K562 (cell line): ENCODE data around the gene TRAF1. TPM values are rescaled to one million over a fixed set of nuclear protein-coding genes. Genes with fewer than 3 reads are reported as not detected.

Experiments used
- ATAC-seq: fragments of 200-7000 bp; cut with Tn5 transposase; 3 replicates; pipeline ENCODE4 v1.9.1; 2020; ENCODE audit warnings: moderate library complexity
- BruUV-seq: library from RNA; stranded (reverse); fragments of 400-500 nt; replicated peaks from 2 replicates; lab custom pipeline; 2021; lab: Mats Ljungman, UMichigan
- CTCF ChIA-PET: fragments of 300-600 bp; formaldehyde crosslinking; extraction: SDS; loops from one replicate; lab custom pipeline; 2021; ENCODE audit warnings: low intra/inter-chr PET ratio; lab: Yijun Ruan, JAX
- POLR2A ChIA-PET: fragments of 300-600, 350-650 bp; sonication (Branson Sonifier 250); formaldehyde crosslinking; extraction: SDS; loops from one replicate; lab custom pipeline; 2021; ENCODE audit warnings: antibody characterized with exemption, inconsistent platforms; lab: Yijun Ruan, JAX
- DNase-seq, 4 experiments: peaks; one replicate each; pipeline versions ENCODE4 v3.0.0 to v3.0.0-alpha.2; 2011 to 2018; ENCODE audit warnings: low spot score in 3 of 4, mixed read lengths in 3 of 4; ENCODE audit errors: extremely low read depth in 1 of 4
- FAIRE-seq: peaks from 2 replicates; lab custom pipeline; 2011; peaks lifted over from hg19 to GRCh38; lab: Jason Lieb, UNC
- H2AFZ ChIP-seq: 2 replicates; pipeline ENCODE4 v1.6.0; 2011; ENCODE audit warnings: low read depth, low read length, control low read depth, inconsistent platforms
- H3K27ac ChIP-seq: fragments of 200-600 bp; 3 replicates; pipeline ENCODE4 v1.8.0; 2011; ENCODE audit warnings: low read depth, mild to moderate bottlenecking, control low read depth, inconsistent platforms, low read length, moderate library complexity, mixed read lengths; ENCODE audit errors: extremely low read depth
- H3K27me3 ChIP-seq, 2 experiments: fragments of 300-600 bp in 1 of 2; 2 replicates in 1 of 2; 3 replicates in 1 of 2; pipeline versions ENCODE4 v1.6.0 to v1.8.0; 2011; ENCODE audit warnings: inconsistent platforms in 2 of 2, low read length in 2 of 2, mild to moderate bottlenecking in 1 of 2, mixed read lengths in 1 of 2, moderate library complexity in 1 of 2; ENCODE audit not compliant: control insufficient read depth in 2 of 2, insufficient read depth in 2 of 2
- H3K36me3 ChIP-seq: fragments of 300-600 bp; 3 replicates; pipeline ENCODE4 v1.8.0; 2011; ENCODE audit warnings: mild to moderate bottlenecking, low read length, inconsistent platforms; ENCODE audit not compliant: control insufficient read depth, insufficient read depth
- H3K4me1 ChIP-seq, 2 experiments: fragments of 200-600 bp in 1 of 2; replicated peaks in 1 of 2; 2 replicates in 1 of 2; 3 replicates in 1 of 2; pipeline versions ENCODE4 v1.5.1 to v1.8.0; 2011; ENCODE audit warnings: inconsistent platforms in 2 of 2, low read length in 2 of 2, mild to moderate bottlenecking in 1 of 2, mixed read lengths in 1 of 2, moderate library complexity in 1 of 2; ENCODE audit not compliant: control insufficient read depth in 2 of 2, insufficient read depth in 2 of 2
- H3K4me2 ChIP-seq: 2 replicates; pipeline ENCODE4 v1.6.1; 2011; ENCODE audit warnings: low read length, control low read depth, inconsistent platforms, mixed read lengths; ENCODE audit not compliant: insufficient read depth
- H3K4me3 ChIP-seq: fragments of 200-600 bp; sonication (generic), shearing (Covaris generic); 2 replicates; pipeline ENCODE4 v1.5.1; 2016; ENCODE audit warnings: control low read depth, inconsistent platforms
- H3K79me2 ChIP-seq: fragments of 200-600 bp; 3 replicates; pipeline ENCODE4 v1.8.0; 2011; ENCODE audit warnings: low read length, inconsistent platforms; ENCODE audit not compliant: control insufficient read depth, insufficient read depth
- H3K9ac ChIP-seq, 2 experiments: 2 replicates each; pipeline versions ENCODE4 v1.6.0 to v1.6.1; 2011; ENCODE audit warnings: low read depth in 2 of 2, low read length in 2 of 2, control low read depth in 1 of 2, inconsistent platforms in 1 of 2, mild to moderate bottlenecking in 1 of 2, mixed read lengths in 1 of 2; ENCODE audit not compliant: insufficient read depth in 1 of 2
- H3K9me1 ChIP-seq: one replicate; pipeline ENCODE4 v1.6.0; 2011; ENCODE audit warnings: inconsistent platforms, mild to moderate bottlenecking, low read length, moderate library complexity; ENCODE audit not compliant: control insufficient read depth, insufficient read depth
- H3K9me3 ChIP-seq: replicated peaks from 2 replicates; pipeline ENCODE4 v1.5.1; 2011; ENCODE audit warnings: low read depth, low read length, inconsistent platforms; ENCODE audit not compliant: control insufficient read depth, insufficient read depth
- H4K20me1 ChIP-seq: replicated peaks from 2 replicates; pipeline ENCODE4 v1.6.1; 2011; ENCODE audit warnings: low read length, inconsistent platforms, mixed read lengths; ENCODE audit not compliant: control insufficient read depth, insufficient read depth
- ATF7 ChIP-seq: fragments of 450-650 bp; IDR thresholded peaks from 2 replicates; pipeline ENCODE4 v1.7.1; 2014; ENCODE audit warnings: mild to moderate bottlenecking, moderate library complexity
- BRF1 ChIP-seq: IDR thresholded peaks from 3 replicates; pipeline ENCODE4 v1.6.1; 2011; ENCODE audit warnings: borderline replicate concordance, mild to moderate bottlenecking; ENCODE audit not compliant: insufficient read length; ENCODE audit errors: extremely low read depth
- CBX3 ChIP-seq, 2 experiments: IDR thresholded peaks; 1 replicate in 1 of 2; 2 replicates in 1 of 2; pipeline ENCODE4 v1.6.1; 2012; ENCODE audit warnings: inconsistent platforms in 2 of 2, low read length in 2 of 2, borderline replicate concordance in 1 of 2, control low read depth in 1 of 2
- GATAD2A ChIP-seq: fragments of 450-650 bp; IDR thresholded peaks from 2 replicates; pipeline ENCODE4 v1.6.1; 2017
- MAZ ChIP-seq, 2 experiments: fragments of 450-650 bp in 1 of 2; sonication (generic) in 1 of 2; formaldehyde crosslinking; IDR thresholded peaks in 1 of 2; conservative IDR thresholded peaks in 1 of 2; 2 replicates each; pipeline versions ENCODE4 v1.4.0 to v1.5.0; 2020; ENCODE audit warnings: mild to moderate bottlenecking in 1 of 2, missing genetic modification reagents in 1 of 2
- ZNF212 ChIP-seq: fragments of 450-650 bp; formaldehyde crosslinking; IDR thresholded peaks from 2 replicates; pipeline ENCODE4 v1.4.0; 2020; ENCODE audit warnings: mild to moderate bottlenecking
- WGBS: fragments of 100-300 bp; shearing (Covaris generic); methylation state at CpG from one replicate; pipeline ENCODE4 v1.1.6; 2016; ENCODE audit warnings: low coverage, mixed read lengths; ENCODE audit not compliant: insufficient coverage; ENCODE audit errors: missing lambda C conversion rate; 5-methylcytosine and 5-hydroxymethylcytosine counted together
- in situ Hi-C: fragments of 300-500 bp; cut with MboI; formaldehyde crosslinking; loops from 4 replicates; pipeline ENCODE4 v1.15.0; 2018; ENCODE audit warnings: inconsistent platforms, mixed read lengths
- intact Hi-C: fragments of 100-400 bp; cut with micrococcal nuclease; formaldehyde crosslinking; loops from 2 replicates; pipeline ENCODE4 v1.14.2; 2022
- polyA plus RNA-seq, 8 experiments: library from polyadenylated mRNA; depleted of rRNA in 4 of 8; stranded (reverse) in 5 of 8; unstranded in 3 of 8; fragments of >200 nt; fragmentation: Nextera tagmentation in 2 of 8; fragmentation: Illumina TruSeq in 1 of 8; extraction: Ambion mirVana in 2 of 8; extraction: Trizol in 1 of 8; gene quantifications; 2 replicates each; pipeline versions ENCODE4 v1.2.1 to v1.2.3, GENCODE V29; 2011 to 2014; ENCODE audit warnings: inconsistent platforms in 1 of 8, missing spikeins in 1 of 8
- total RNA-seq, 7 experiments: library from RNA; depleted of rRNA in 6 of 7; stranded (reverse); fragments of >200 nt in 6 of 7; fragmentation: Illumina TruSeq in 2 of 7; extraction: Trizol in 2 of 7; gene quantifications; 2 replicates each; pipeline versions ENCODE4 v1.2.1 to v1.2.3, GENCODE V29; 2011 to 2021; ENCODE audit warnings: low replicate concordance in 1 of 7
- TF ChIP-seq, protein P1 (sequence below): fragments of 450-650 bp; IDR thresholded peaks from 2 replicates; pipeline ENCODE4 v1.6.1; 2017; ENCODE audit warnings: mild to moderate bottlenecking, moderate library complexity
- TF ChIP-seq, protein P2 (sequence below): fragments of 450-650 bp; IDR thresholded peaks from one replicate; pipeline ENCODE4 v1.6.1; 2018; ENCODE audit warnings: mild to moderate bottlenecking, moderate library complexity; ENCODE audit not compliant: partially characterized antibody
- TF ChIP-seq, protein P3 (sequence below), 3 experiments: fragments of 200-800 bp in 1 of 3; fragments of 250-450 bp in 1 of 3; fragments of 450-650 bp in 1 of 3; sonication (Bioruptor Pico) in 1 of 3; sonication (Bioruptor generic) in 1 of 3; formaldehyde crosslinking in 1 of 3; IDR thresholded peaks; 2 replicates each; pipeline versions ENCODE4 v1.6.1 to v1.8.0; 2016 to 2022; ENCODE audit warnings: mild to moderate bottlenecking in 2 of 3, missing genetic modification characterization in 2 of 3, missing compliant biosample characterization in 1 of 3, moderate library complexity in 1 of 3

TRAF1 gene
- total and polyA plus RNA-seq, 9 of the 15 experiments (the other 6 are each of a cell fraction or from before 2014, with no cell fraction given), result 0.01 to 1.1 (median 0.04) TPM; not detected in 2

DNA sequence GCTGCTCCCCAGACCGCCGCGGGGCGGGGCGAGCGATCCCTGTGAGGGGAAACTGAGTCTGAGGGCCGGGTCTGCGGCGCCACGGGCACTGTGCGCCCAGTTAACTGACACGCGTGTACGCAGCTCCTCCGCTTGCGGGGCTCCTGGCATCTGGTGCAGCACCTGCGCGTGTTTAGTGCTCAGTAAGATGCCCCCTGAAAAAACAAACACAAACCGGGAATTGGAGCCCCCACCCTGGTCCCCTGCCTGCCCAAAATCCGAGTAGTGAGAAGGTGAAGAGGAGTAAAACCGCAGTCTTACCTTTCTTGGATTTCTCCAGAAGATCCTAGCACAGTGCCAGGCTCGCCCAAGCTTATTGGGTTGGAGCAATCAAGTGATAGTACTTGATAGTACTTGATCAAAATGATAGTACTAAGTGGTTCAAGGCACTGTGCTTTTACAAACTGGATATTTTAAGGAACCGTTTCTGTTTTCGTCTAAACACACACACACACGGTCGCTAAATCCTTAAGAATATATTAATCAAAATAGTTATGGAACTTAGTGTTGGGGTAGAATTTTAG, 2.7 kb upstream of the TRAF1 start:
- Histone ChIP-seq H3K4me1 (peaks cover 9 to 20% of the 10 kb centered on the region in 2 experiments), H3K27me3 (no peaks in the 10 kb centered on the region), H4K20me1 (no peaks in the 10 kb centered on the region), H3K79me2 (no peaks in the 10 kb centered on the region), H3K9ac (no peak overlapping the region), H3K36me3 (no peaks in the 10 kb centered on the region), H3K9me1 (no peaks in the 10 kb centered on the region), H3K27ac (no peak overlapping the region), H3K4me2 (no peak overlapping the region), H3K9me3 (no peaks in the 10 kb centered on the region), H3K4me3 (no peak overlapping the region), H2AFZ (no peak overlapping the region)
- intact Hi-C loops (no loop called here), in situ Hi-C loops (loop anchor here (25.0 kb wide), 1 partner anchor 317 kb away; no protein-coding TSS in a partner anchor)
- ChIA-PET CTCF (no interaction called here), POLR2A (interaction anchor here (0.7 to 1.2 kb wide), 3 partner anchors 9 to 17 kb away, joined by 4 to 7 read pairs (median 5); no protein-coding TSS in a partner anchor)
- ATAC-seq (no peak), DNase-seq (no peak), FAIRE-seq (no peak)
- WGBS, result 80% methylated on average over 20 of the region's 26 CpGs
- BruUV-seq, result no TSS peak
- TF ChIP-seq GATAD2A (no peak), ATF7 (no peak), ZNF212 (CRISPR knock-in tag) (no peak), BRF1 (no peak), CBX3 (IDR thresholded peaks at IDR 0.05; ENCODE audit: borderline replicate concordance in 1 of 2, low read length in 2 of 2) (no peak), MAZ (CRISPR knock-in tag; conservative IDR thresholded peaks at IDR 0.05 in 1 of 2, IDR thresholded peaks at IDR 0.05 in 1 of 2) (no peak)
- TF ChIP-seq, protein P1, sequence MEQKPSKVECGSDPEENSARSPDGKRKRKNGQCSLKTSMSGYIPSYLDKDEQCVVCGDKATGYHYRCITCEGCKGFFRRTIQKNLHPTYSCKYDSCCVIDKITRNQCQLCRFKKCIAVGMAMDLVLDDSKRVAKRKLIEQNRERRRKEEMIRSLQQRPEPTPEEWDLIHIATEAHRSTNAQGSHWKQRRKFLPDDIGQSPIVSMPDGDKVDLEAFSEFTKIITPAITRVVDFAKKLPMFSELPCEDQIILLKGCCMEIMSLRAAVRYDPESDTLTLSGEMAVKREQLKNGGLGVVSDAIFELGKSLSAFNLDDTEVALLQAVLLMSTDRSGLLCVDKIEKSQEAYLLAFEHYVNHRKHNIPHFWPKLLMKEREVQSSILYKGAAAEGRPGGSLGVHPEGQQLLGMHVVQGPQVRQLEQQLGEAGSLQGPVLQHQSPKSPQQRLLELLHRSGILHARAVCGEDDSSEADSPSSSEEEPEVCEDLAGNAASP, result no peak
- TF ChIP-seq, protein P2, sequence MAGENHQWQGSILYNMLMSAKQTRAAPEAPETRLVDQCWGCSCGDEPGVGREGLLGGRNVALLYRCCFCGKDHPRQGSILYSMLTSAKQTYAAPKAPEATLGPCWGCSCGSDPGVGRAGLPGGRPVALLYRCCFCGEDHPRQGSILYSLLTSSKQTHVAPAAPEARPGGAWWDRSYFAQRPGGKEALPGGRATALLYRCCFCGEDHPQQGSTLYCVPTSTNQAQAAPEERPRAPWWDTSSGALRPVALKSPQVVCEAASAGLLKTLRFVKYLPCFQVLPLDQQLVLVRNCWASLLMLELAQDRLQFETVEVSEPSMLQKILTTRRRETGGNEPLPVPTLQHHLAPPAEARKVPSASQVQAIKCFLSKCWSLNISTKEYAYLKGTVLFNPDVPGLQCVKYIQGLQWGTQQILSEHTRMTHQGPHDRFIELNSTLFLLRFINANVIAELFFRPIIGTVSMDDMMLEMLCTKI, result no peak
- TF ChIP-seq, protein P3, sequence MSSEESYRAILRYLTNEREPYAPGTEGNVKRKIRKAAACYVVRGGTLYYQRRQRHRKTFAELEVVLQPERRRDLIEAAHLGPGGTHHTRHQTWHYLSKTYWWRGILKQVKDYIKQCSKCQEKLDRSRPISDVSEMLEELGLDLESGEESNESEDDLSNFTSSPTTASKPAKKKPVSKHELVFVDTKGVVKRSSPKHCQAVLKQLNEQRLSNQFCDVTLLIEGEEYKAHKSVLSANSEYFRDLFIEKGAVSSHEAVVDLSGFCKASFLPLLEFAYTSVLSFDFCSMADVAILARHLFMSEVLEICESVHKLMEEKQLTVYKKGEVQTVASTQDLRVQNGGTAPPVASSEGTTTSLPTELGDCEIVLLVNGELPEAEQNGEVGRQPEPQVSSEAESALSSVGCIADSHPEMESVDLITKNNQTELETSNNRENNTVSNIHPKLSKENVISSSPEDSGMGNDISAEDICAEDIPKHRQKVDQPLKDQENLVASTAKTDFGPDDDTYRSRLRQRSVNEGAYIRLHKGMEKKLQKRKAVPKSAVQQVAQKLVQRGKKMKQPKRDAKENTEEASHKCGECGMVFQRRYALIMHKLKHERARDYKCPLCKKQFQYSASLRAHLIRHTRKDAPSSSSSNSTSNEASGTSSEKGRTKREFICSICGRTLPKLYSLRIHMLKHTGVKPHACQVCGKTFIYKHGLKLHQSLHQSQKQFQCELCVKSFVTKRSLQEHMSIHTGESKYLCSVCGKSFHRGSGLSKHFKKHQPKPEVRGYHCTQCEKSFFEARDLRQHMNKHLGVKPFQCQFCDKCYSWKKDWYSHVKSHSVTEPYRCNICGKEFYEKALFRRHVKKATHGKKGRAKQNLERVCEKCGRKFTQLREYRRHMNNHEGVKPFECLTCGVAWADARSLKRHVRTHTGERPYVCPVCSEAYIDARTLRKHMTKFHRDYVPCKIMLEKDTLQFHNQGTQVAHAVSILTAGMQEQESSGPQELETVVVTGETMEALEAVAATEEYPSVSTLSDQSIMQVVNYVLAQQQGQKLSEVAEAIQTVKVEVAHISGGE (CRISPR knock-in tag; IDR thresholded peaks at IDR 0.05), result peak in 1 of 3 experiments; percentile 41; a peak in 1 of 6 replicates
